RWPE2 (cell line): ENCODE measurements around the gene NELFCD.

Experiments used
- ATAC-seq: fragments of 200-7000 bp; cut with Tn5 transposase; 3 replicates; pipeline ENCODE4 v1.9.1; 2021; ENCODE audit warnings: low read depth
- DNase-seq: peaks from one replicate; pipeline ENCODE4 v3.0.0-alpha.2; 2020; ENCODE audit warnings: low spot score
- H3K27ac ChIP-seq: fragments of 450-650 bp; 2 replicates; pipeline ENCODE4 v1.5.1; 2017; ENCODE audit warnings: mild to moderate bottlenecking; ENCODE audit not compliant: poor library complexity, severe bottlenecking
- H3K27me3 ChIP-seq: fragments of 250-450 bp; sonication (Bioruptor Pico); 2 replicates; pipeline ENCODE4 v1.5.1; 2021; ENCODE audit warnings: mild to moderate bottlenecking, moderate library complexity; ENCODE audit not compliant: insufficient read depth, poor library complexity, severe bottlenecking
- H3K36me3 ChIP-seq: fragments of 250-450 bp; sonication (Bioruptor Pico); 2 replicates; pipeline ENCODE4 v1.5.1; 2020; ENCODE audit warnings: low read depth, mild to moderate bottlenecking, moderate library complexity
- H3K4me1 ChIP-seq: fragments of 250-450 bp; sonication (Bioruptor Pico); 2 replicates; pipeline ENCODE4 v1.5.1; 2021; ENCODE audit warnings: mild to moderate bottlenecking, moderate library complexity; ENCODE audit not compliant: insufficient read depth, poor library complexity, severe bottlenecking
- H3K4me3 ChIP-seq: fragments of 250-450 bp; sonication (Bioruptor Pico); 2 replicates; pipeline ENCODE4 v1.5.1; 2021; ENCODE audit warnings: mild to moderate bottlenecking, moderate library complexity; ENCODE audit not compliant: severe bottlenecking
- H3K9me3 ChIP-seq: fragments of 250-450 bp; sonication (Bioruptor Pico); 2 replicates; pipeline ENCODE4 v1.5.1; 2021; ENCODE audit warnings: mild to moderate bottlenecking, moderate library complexity; ENCODE audit not compliant: severe bottlenecking
- TF ChIP-seq, protein P1 (sequence below): fragments of 450-650 bp; IDR thresholded peaks from one replicate; pipeline ENCODE4 v1.5.1; 2017; ENCODE audit warnings: mild to moderate bottlenecking, moderate library complexity; ENCODE audit not compliant: poor library complexity, severe bottlenecking

NELFCD gene

GRCh38 chr20:58988565-58988882 is 7.5 kb downstream of the NELFCD start:
- H3K9me3 ChIP-seq, result no peaks in the 10 kb centered on the region
- peaks cover 95% of the 10 kb centered on the region for H3K36me3 ChIP-seq
- H3K27ac ChIP-seq, result no peak overlapping the region
- TF ChIP-seq, protein P1, sequence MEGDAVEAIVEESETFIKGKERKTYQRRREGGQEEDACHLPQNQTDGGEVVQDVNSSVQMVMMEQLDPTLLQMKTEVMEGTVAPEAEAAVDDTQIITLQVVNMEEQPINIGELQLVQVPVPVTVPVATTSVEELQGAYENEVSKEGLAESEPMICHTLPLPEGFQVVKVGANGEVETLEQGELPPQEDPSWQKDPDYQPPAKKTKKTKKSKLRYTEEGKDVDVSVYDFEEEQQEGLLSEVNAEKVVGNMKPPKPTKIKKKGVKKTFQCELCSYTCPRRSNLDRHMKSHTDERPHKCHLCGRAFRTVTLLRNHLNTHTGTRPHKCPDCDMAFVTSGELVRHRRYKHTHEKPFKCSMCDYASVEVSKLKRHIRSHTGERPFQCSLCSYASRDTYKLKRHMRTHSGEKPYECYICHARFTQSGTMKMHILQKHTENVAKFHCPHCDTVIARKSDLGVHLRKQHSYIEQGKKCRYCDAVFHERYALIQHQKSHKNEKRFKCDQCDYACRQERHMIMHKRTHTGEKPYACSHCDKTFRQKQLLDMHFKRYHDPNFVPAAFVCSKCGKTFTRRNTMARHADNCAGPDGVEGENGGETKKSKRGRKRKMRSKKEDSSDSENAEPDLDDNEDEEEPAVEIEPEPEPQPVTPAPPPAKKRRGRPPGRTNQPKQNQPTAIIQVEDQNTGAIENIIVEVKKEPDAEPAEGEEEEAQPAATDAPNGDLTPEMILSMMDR, result no peak
- H3K27me3 ChIP-seq, result no peaks in the 10 kb centered on the region
- ATAC-seq, result no peak
- peaks cover 4% of the 10 kb centered on the region for H3K4me1 ChIP-seq
- DNase-seq, result peak; percentile 59
- no peak overlapping the region for H3K4me3 ChIP-seq

DNA sequence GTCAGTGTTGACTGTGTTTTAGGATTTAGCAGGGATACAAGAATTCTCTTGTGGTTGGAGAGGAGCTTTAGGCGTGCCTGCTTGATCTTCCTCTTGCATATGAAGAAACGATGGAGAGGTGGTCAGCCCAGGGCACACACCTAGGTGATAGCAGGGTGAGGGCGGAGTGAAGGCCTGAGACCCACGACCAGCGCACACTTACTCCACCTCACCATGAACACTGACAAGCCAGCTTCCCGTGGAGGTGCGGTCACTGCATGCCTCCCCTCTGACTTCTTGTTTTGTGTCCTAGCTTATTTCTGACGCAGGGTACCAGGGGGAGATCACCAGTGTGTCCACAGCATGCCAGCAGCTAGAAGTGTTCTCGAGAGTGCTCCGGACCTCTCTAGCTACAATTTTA is 8.1 kb downstream of the NELFCD start:
- Histone ChIP-seq H3K36me3 (peaks cover 97% of the 10 kb centered on the region), H3K4me3 (no peak overlapping the region), H3K27ac (no peak overlapping the region), H3K27me3 (no peaks in the 10 kb centered on the region), H3K9me3 (no peaks in the 10 kb centered on the region), H3K4me1 (no peaks in the 10 kb centered on the region)
- ATAC-seq, result no peak
- TF ChIP-seq, protein P1, result no peak
- DNase-seq, result peak; percentile 71

- DNase-seq, result peak; percentile 73
- no peaks in the 10 kb centered on the region for H3K27me3 ChIP-seq
- no peak for ATAC-seq
- no peaks in the 10 kb centered on the region for H3K9me3 ChIP-seq
- no peaks in the 10 kb centered on the region for H3K4me1 ChIP-seq
- TF ChIP-seq, protein P1, result no peak
- no peak overlapping the region for H3K4me3 ChIP-seq
- H3K36me3 ChIP-seq, result peaks cover 100% of the 10 kb centered on the region
- H3K27ac ChIP-seq, result no peak overlapping the region
These were observed 9.8 kb downstream of the NELFCD start for GRCh38 chr20:58990651-58991445.

DNA sequence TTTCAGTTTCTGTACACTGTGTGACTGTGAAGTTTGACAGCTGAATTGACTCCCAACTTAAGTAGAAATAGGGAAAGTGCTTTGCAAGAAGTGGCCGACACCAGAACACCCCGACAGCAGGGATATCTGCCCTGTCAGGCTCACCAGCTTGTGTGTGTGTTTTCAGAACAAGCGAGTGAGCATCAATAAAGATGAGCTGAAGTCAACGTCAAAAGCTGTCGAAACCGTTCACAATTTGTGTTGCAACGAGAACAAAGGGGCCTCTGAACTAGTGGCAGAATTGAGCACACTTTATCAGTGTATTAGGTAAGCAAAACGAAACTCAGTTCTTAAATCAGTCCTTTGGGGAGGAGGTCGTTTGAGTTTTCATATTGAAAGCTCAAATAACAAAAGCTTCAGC is 10.7 kb downstream of the NELFCD start:
- Histone ChIP-seq H3K4me3 (no peak overlapping the region), H3K27ac (no peak overlapping the region), H3K27me3 (no peaks in the 10 kb centered on the region), H3K36me3 (peaks cover 100% of the 10 kb centered on the region), H3K4me1 (no peaks in the 10 kb centered on the region), H3K9me3 (no peaks in the 10 kb centered on the region)
- TF ChIP-seq, protein P1, result no peak
- DNase-seq, result peak; percentile 40
- no peak for ATAC-seq

DNA sequence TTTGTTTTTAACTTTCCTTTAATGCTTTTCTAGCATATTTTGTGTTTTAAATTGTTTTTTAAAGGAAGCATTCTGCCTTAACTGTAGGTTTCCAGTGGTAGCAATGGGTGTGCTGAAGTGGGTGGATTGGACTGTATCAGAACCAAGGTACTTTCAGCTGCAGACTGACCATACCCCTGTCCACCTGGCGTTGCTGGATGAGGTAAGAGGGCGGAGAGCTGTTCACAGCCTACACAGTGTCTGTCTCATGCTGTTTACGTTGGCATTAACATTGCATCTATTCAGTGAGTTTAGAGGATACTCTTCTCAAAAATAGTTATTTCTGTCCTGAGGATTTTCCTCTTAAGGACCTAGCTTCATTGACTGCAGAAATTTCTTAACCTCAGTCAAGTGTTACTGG is 11.9 kb downstream of the NELFCD start:
- Histone ChIP-seq H3K27me3 (no peaks in the 10 kb centered on the region), H3K9me3 (no peaks in the 10 kb centered on the region), H3K36me3 (peaks cover 100% of the 10 kb centered on the region), H3K4me1 (no peaks in the 10 kb centered on the region), H3K27ac (no peak overlapping the region), H3K4me3 (no peak overlapping the region)
- DNase-seq (peak; percentile 55), ATAC-seq (no peak)
- TF ChIP-seq, protein P1, result no peak
